HG03060 (cell line): Measurements from ENCODE around the gene CABP1.
"Not testable (repeated sequence)": the region's sequence is repeated elsewhere in the genome, so short reads cannot be mapped to it uniquely, and the experiment has no call there.

Experiments
- ATAC-seq: cut with Tn5 transposase; IDR thresholded peaks from one replicate; pipeline ENCODE4 v1.9.1; 2021; ENCODE audit warnings: low read depth, moderate number of reproducible peaks; ENCODE audit not compliant: unreplicated experiment

The CABP1 gene

GRCh38 chr12:120639771-120640721, at the start of gene CABP1:
TSS of gene CABP1 (plus strand) at chr12:120640626. CDS start at chr12:120640686, 60 bp downstream.
- ATAC-seq: no peak

- ATAC-seq: no peak
These were observed 49.6 kb upstream of the CABP1 start for GRCh38 chr12:120590741-120591407.

GRCh38 chr12:120592121-120593049, 48.0 kb upstream of the CABP1 start:
- no peak for ATAC-seq

GRCh38 chr12:120596901-120597300, 43.5 kb upstream of the CABP1 start:
- ATAC-seq: no peak

GRCh38 chr12:120597861-120598260, 42.6 kb upstream of the CABP1 start:
- no peak for ATAC-seq

GRCh38 chr12:120598674-120599463, 41.6 kb upstream of the CABP1 start:
- no peak for ATAC-seq

- ATAC-seq: no peak
These were observed 40.5 kb upstream of the CABP1 start for GRCh38 chr12:120599672-120600552.

GRCh38 chr12:120602416-120602815, 38.0 kb upstream of the CABP1 start:
- not testable (repeated sequence) for ATAC-seq

GRCh38 chr12:120610560-120610959, 29.9 kb upstream of the CABP1 start:
- ATAC-seq: no peak

- not testable (repeated sequence) for ATAC-seq
These were observed 28.9 kb upstream of the CABP1 start for GRCh38 chr12:120611534-120611933.

GRCh38 chr12:120614848-120615247, 25.6 kb upstream of the CABP1 start:
- ATAC-seq: no peak

GRCh38 chr12:120617193-120617592, 23.2 kb upstream of the CABP1 start:
- ATAC-seq: not testable (repeated sequence)

- ATAC-seq: not testable (repeated sequence)
These were observed 22.7 kb upstream of the CABP1 start for GRCh38 chr12:120617767-120618166.

GRCh38 chr12:120618954-120619615, 21.3 kb upstream of the CABP1 start:
- ATAC-seq: no peak

- no peak for ATAC-seq
These were observed 19.8 kb upstream of the CABP1 start for GRCh38 chr12:120620624-120621023.

GRCh38 chr12:120625557-120626419, 14.6 kb upstream of the CABP1 start:
- ATAC-seq: no peak

GRCh38 chr12:120628919-120629318, 11.5 kb upstream of the CABP1 start:
- no peak for ATAC-seq
